Measurements from ENCODE around the gene IFNG-AS1. TPM values are rescaled to one million over a fixed set of nuclear protein-coding genes. Genes with fewer than 3 reads are reported as not detected.

The IFNG-AS1 gene
- total RNA-seq, 1 donor from 2014 or later: not detected

GRCh38 chr12:67988601-67989021 is 636 bp upstream of the IFNG-AS1 start:
- Mint-ChIP-seq H3K27me3 (ENCODE audit: unreplicated experiment) (peaks cover 2% of the 10 kb centered on the region), H3K36me3 (ENCODE audit: unreplicated experiment) (no peaks in the 10 kb centered on the region), H3K27ac (ENCODE audit: unreplicated experiment) (no peak overlapping the region), H3K4me3 (ENCODE audit: unreplicated experiment) (no peak overlapping the region), H3K9me3 (ENCODE audit: unreplicated experiment) (no peaks in the 10 kb centered on the region), H3K4me1 (ENCODE audit: low read depth, unreplicated experiment) (peaks cover 26% of the 10 kb centered on the region)
- no peak for DNase-seq
- no peak for TF ChIP-seq CTCF (IDR thresholded peaks at IDR 0.05; ENCODE audit: partially characterized antibody, unreplicated experiment)

- no peak for TF ChIP-seq CTCF (IDR thresholded peaks at IDR 0.05; ENCODE audit: partially characterized antibody, unreplicated experiment)
- Mint-ChIP-seq H3K9me3 (ENCODE audit: unreplicated experiment) (no peaks in the 10 kb centered on the region), H3K4me1 (ENCODE audit: low read depth, unreplicated experiment) (peaks cover 25% of the 10 kb centered on the region), H3K4me3 (ENCODE audit: unreplicated experiment) (no peak overlapping the region), H3K27me3 (ENCODE audit: unreplicated experiment) (no peaks in the 10 kb centered on the region), H3K36me3 (ENCODE audit: unreplicated experiment) (no peaks in the 10 kb centered on the region), H3K27ac (ENCODE audit: unreplicated experiment) (peak overlapping the region; percentile 71)
- peak; percentile 23 for DNase-seq
Measured at GRCh38 chr12:67991158-67991557, 1.9 kb downstream of the IFNG-AS1 start.

GRCh38 chr12:67993143-67993542 is 3.9 kb downstream of the IFNG-AS1 start:
- H3K36me3 Mint-ChIP-seq (ENCODE audit: unreplicated experiment): no peaks in the 10 kb centered on the region
- no peak for DNase-seq

GRCh38 chr12:67994046-67994445 is 4.8 kb downstream of the IFNG-AS1 start:
- Mint-ChIP-seq H3K27me3 (ENCODE audit: unreplicated experiment) (no peaks in the 10 kb centered on the region), H3K36me3 (ENCODE audit: unreplicated experiment) (no peaks in the 10 kb centered on the region), H3K27ac (ENCODE audit: unreplicated experiment) (no peak overlapping the region), H3K4me1 (ENCODE audit: low read depth, unreplicated experiment) (peaks cover 12% of the 10 kb centered on the region), H3K9me3 (ENCODE audit: unreplicated experiment) (no peaks in the 10 kb centered on the region), H3K4me3 (ENCODE audit: unreplicated experiment) (no peak overlapping the region)
- no peak for DNase-seq
- TF ChIP-seq CTCF (IDR thresholded peaks at IDR 0.05; ENCODE audit: partially characterized antibody, unreplicated experiment): no peak

More at GRCh38 chr12:67993143-67993542, 3.9 kb downstream of the IFNG-AS1 start:
- H3K9me3 Mint-ChIP-seq (ENCODE audit: unreplicated experiment): no peaks in the 10 kb centered on the region
- no peak for TF ChIP-seq CTCF (IDR thresholded peaks at IDR 0.05; ENCODE audit: partially characterized antibody, unreplicated experiment)
- no peaks in the 10 kb centered on the region for H3K27me3 Mint-ChIP-seq (ENCODE audit: unreplicated experiment)
- H3K4me1 Mint-ChIP-seq (ENCODE audit: low read depth, unreplicated experiment): peaks cover 14% of the 10 kb centered on the region
- no peak overlapping the region for H3K4me3 Mint-ChIP-seq (ENCODE audit: unreplicated experiment)
- no peak overlapping the region for H3K27ac Mint-ChIP-seq (ENCODE audit: unreplicated experiment)

- Mint-ChIP-seq H3K4me1 (ENCODE audit: low read depth, unreplicated experiment) (peaks cover under 1% of the 10 kb centered on the region), H3K9me3 (ENCODE audit: unreplicated experiment) (no peaks in the 10 kb centered on the region), H3K4me3 (ENCODE audit: unreplicated experiment) (no peak overlapping the region), H3K36me3 (ENCODE audit: unreplicated experiment) (no peaks in the 10 kb centered on the region), H3K27ac (ENCODE audit: unreplicated experiment) (no peak overlapping the region), H3K27me3 (ENCODE audit: unreplicated experiment) (no peaks in the 10 kb centered on the region)
- no peak for DNase-seq
- TF ChIP-seq CTCF (IDR thresholded peaks at IDR 0.05; ENCODE audit: partially characterized antibody, unreplicated experiment): no peak
Measured at GRCh38 chr12:67996347-67996746, 7.1 kb downstream of the IFNG-AS1 start.
